GM18526 (cell line): ENCODE measurements around the gene EHD1.

Source experiments
- POLR2A ChIP-seq: IDR thresholded peaks from 3 replicates; pipeline ENCODE4 v1.6.1; 2011; ENCODE audit not compliant: insufficient read length; ENCODE audit errors: extremely low read depth

Gene EHD1

GRCh38 chr11:64803158-64803845 is 75.1 kb downstream of the EHD1 start, which contains the start of gene MAP4K2:
Gene MAP4K2, minus strand, starts transcription at chr11:64803214. Its CDS starts 65 bp downstream, at chr11:64803149.
- TF ChIP-seq POLR2A = peak; percentile 62

GRCh38 chr11:64802370-64803157 is 75.9 kb downstream of the EHD1 start:
- TF ChIP-seq POLR2A = peak; percentile 34
